T-cell (primary cell): ENCODE measurements around the gene NUDCD3. TPM values are rescaled to one million over a fixed set of nuclear protein-coding genes. Genes with fewer than 3 reads are reported as not detected.

ENCODE experiments used
- ATAC-seq, 4 experiments: fragments of 200-7000 bp in 3 of 4; fragments of 150-1000 bp in 1 of 4; cut with Tn5 transposase; replicated peaks in 1 of 4; 1 replicate in 3 of 4; 2 replicates in 1 of 4; pipeline ENCODE4 v1.10.0; 2021; ENCODE audit warnings: moderate library complexity in 3 of 4, mild to moderate bottlenecking in 2 of 4, moderate number of reproducible peaks in 1 of 4
- CTCF ChIA-PET, 2 donors: fragments of 300-600 bp; sonication (Branson Sonifier 250); formaldehyde crosslinking; loops; one replicate each; lab custom pipeline; 2022; ENCODE audit warnings: antibody characterized with exemption in 2 of 2; lab: Charles Lee
- POLR2A ChIA-PET, 2 donors: fragments of 300-600 bp; sonication (Branson Sonifier 250); formaldehyde crosslinking; loops; one replicate each; lab custom pipeline; 2022; ENCODE audit warnings: antibody characterized with exemption in 2 of 2; lab: Charles Lee
- DNase-seq, 35 experiments: peaks; one replicate each; pipeline versions ENCODE4 v3.0.0 to v3.0.0-alpha.2; 2013 to 2023
- H3K27ac ChIP-seq: one replicate; pipeline ENCODE4 v1.5.1; 2013; ENCODE audit warnings: low read length
- H3K27me3 ChIP-seq, 2 experiments: replicated peaks in 1 of 2; 1 replicate in 1 of 2; 2 replicates in 1 of 2; pipeline versions ENCODE4 v1.6.1 to v1.7.0; 2013; ENCODE audit warnings: low read length in 1 of 2, mixed read lengths in 1 of 2; ENCODE audit not compliant: control insufficient read depth in 2 of 2, insufficient read depth in 2 of 2; ENCODE audit errors: extremely low read depth in 1 of 2
- H3K36me3 ChIP-seq, 2 donors: 1 replicate in 1 of 2; 2 replicates in 1 of 2; pipeline versions ENCODE4 v1.6.1 to v1.7.0; 2013; ENCODE audit warnings: low read length in 1 of 2; ENCODE audit not compliant: control insufficient read depth in 2 of 2, insufficient read depth in 1 of 2; ENCODE audit errors: extremely low read depth in 1 of 2
- H3K4me1 ChIP-seq, 2 experiments: 1 replicate in 1 of 2; 2 replicates in 1 of 2; pipeline versions ENCODE4 v1.6.1 to v1.7.0; 2013; ENCODE audit warnings: low read length in 2 of 2, mixed read lengths in 1 of 2; ENCODE audit not compliant: insufficient read depth in 2 of 2, control insufficient read depth in 1 of 2; ENCODE audit errors: extremely low read depth in 1 of 2
- H3K4me3 ChIP-seq, 2 donors: 1 replicate in 1 of 2; 2 replicates in 1 of 2; pipeline versions ENCODE4 v1.5.1 to v1.7.0; 2013; ENCODE audit warnings: mild to moderate bottlenecking in 2 of 2, low read length in 1 of 2, moderate library complexity in 1 of 2; ENCODE audit not compliant: control insufficient read depth in 1 of 2; ENCODE audit errors: extremely low read depth in 1 of 2
- H3K9me3 ChIP-seq: 2 replicates; pipeline ENCODE4 v1.7.0; 2013
- H3K27ac Mint-ChIP-seq, 2 donors: one replicate each; pipeline ENCODE4 v1.8.0; 2020 to 2021; ENCODE audit warnings: mild to moderate bottlenecking in 2 of 2, mixed read lengths in 2 of 2
- H3K27me3 Mint-ChIP-seq, 2 donors: one replicate each; pipeline ENCODE4 v1.8.0; 2021 to 2022; ENCODE audit warnings: mixed read lengths in 2 of 2
- H3K36me3 Mint-ChIP-seq: one replicate; pipeline ENCODE4 v1.8.0; 2021; ENCODE audit warnings: mixed read lengths
- H3K4me1 Mint-ChIP-seq, 3 donors: one replicate each; pipeline ENCODE4 v1.8.0; 2020 to 2022; ENCODE audit warnings: mixed read lengths in 3 of 3, mild to moderate bottlenecking in 1 of 3
- H3K4me3 Mint-ChIP-seq, 3 donors: one replicate each; pipeline ENCODE4 v1.8.0; 2020 to 2022; ENCODE audit warnings: mild to moderate bottlenecking in 3 of 3, mixed read lengths in 3 of 3, moderate library complexity in 3 of 3
- H3K9me3 Mint-ChIP-seq, 3 donors: one replicate each; pipeline ENCODE4 v1.8.0; 2020 to 2022; ENCODE audit warnings: mixed read lengths in 3 of 3
- WGBS: methylation state at CpG from one replicate; pipeline ENCODE4 v1.1.5; 2013; ENCODE audit warnings: missing lambda C conversion rate; ENCODE audit not compliant: insufficient coverage; 5-methylcytosine and 5-hydroxymethylcytosine counted together
- total RNA-seq, 35 experiments: library from RNA in 6 of 35; stranded (reverse) in 6 of 35; fragments of 120-200 nt in 1 of 35; gene quantifications; one replicate each; pipeline versions ENCODE4 v1.2.1 to v1.2.4 and lab custom pipeline; 2013 to 2026

Gene NUDCD3
- total RNA-seq, 5 donors from 2014 or later (not counting 1 experiment from before 2014, with no cell fraction given): 87.9 to 106 (median 95.9) TPM

- Mint-ChIP-seq H3K27ac (no peak overlapping the region), H3K9me3 (no peaks in the 10 kb centered on the region), H3K4me3 (no peak overlapping the region), H3K4me1 (peaks cover 0 to 4% (median 0%) of the 10 kb centered on the region in 3 donors), H3K36me3 (peaks cover 33% of the 10 kb centered on the region), H3K27me3 (no peaks in the 10 kb centered on the region)
- 97% methylated on average over 6 of the region's 11 CpGs for WGBS
- ChIA-PET POLR2A (no interaction called here), CTCF (no interaction called here)
- DNase-seq: peak in 1 of 35 experiments; percentile 7
- Histone ChIP-seq H3K36me3 (peaks cover 4 to 55% of the 10 kb centered on the region in 2 donors), H3K27ac (no peak overlapping the region), H3K27me3 (no peaks in the 10 kb centered on the region), H3K4me3 (no peak overlapping the region), H3K4me1 (no peaks in the 10 kb centered on the region), H3K9me3 (no peaks in the 10 kb centered on the region)
- no peak for ATAC-seq
Observed at GRCh38 chr7:44383566-44383965, 106.9 kb downstream of the NUDCD3 start.

GRCh38 chr7:44382459-44383265 is 107.8 kb downstream of the NUDCD3 start:
- DNase-seq: peak in 1 of 35 experiments; percentile 2
- ATAC-seq: no peak
- Mint-ChIP-seq H3K4me3 (no peak overlapping the region), H3K27me3 (no peaks in the 10 kb centered on the region), H3K9me3 (no peaks in the 10 kb centered on the region), H3K4me1 (peaks cover 0 to 4% (median 0%) of the 10 kb centered on the region in 3 donors), H3K27ac (no peak overlapping the region), H3K36me3 (peaks cover 27% of the 10 kb centered on the region)
- H3K9me3 ChIP-seq: no peaks in the 10 kb centered on the region
- POLR2A ChIA-PET: no interaction called here
- H3K27me3 ChIP-seq: no peaks in the 10 kb centered on the region
- no peak overlapping the region for H3K27ac ChIP-seq
- CTCF ChIA-PET: no interaction called here
- H3K4me1 ChIP-seq: no peaks in the 10 kb centered on the region
- peaks cover 4 to 47% of the 10 kb centered on the region in 2 donors for H3K36me3 ChIP-seq
- no peak overlapping the region for H3K4me3 ChIP-seq
- WGBS: 89% methylated on average over 9 of the region's 13 CpGs

- WGBS: 88% methylated on average over 3 of the region's 9 CpGs
- POLR2A ChIA-PET: no interaction called here
Observed at GRCh38 chr7:44381494-44382220, 108.8 kb downstream of the NUDCD3 start.

GRCh38 chr7:44380831-44381493 is 109.5 kb downstream of the NUDCD3 start:
- WGBS: 97% methylated on average over 3 of the region's 4 CpGs
- H3K4me1 ChIP-seq: peaks cover 0 to 2% of the 10 kb centered on the region in 2 experiments
- Mint-ChIP-seq H3K27ac (peak overlapping the region in 1 of 2 donors; percentile 6), H3K4me1 (peaks cover 0 to 9% (median 4%) of the 10 kb centered on the region in 3 donors), H3K4me3 (no peak overlapping the region), H3K36me3 (peaks cover 20% of the 10 kb centered on the region), H3K9me3 (no peaks in the 10 kb centered on the region), H3K27me3 (no peaks in the 10 kb centered on the region)
- H3K36me3 ChIP-seq: peaks cover 4 to 32% of the 10 kb centered on the region in 2 donors
- H3K9me3 ChIP-seq: no peaks in the 10 kb centered on the region
- ChIA-PET POLR2A (no interaction called here), CTCF (no interaction called here)
- no peak overlapping the region for H3K4me3 ChIP-seq
- H3K27me3 ChIP-seq: no peaks in the 10 kb centered on the region
- no peak overlapping the region for H3K27ac ChIP-seq
- ATAC-seq (no peak), DNase-seq (no peak)

More at GRCh38 chr7:44381494-44382220, 108.8 kb downstream of the NUDCD3 start:
- no peak overlapping the region for H3K4me3 ChIP-seq
- peaks cover 0 to 6% (median 4%) of the 10 kb centered on the region in 3 donors for H3K4me1 Mint-ChIP-seq
- no peak overlapping the region for H3K4me3 Mint-ChIP-seq
- no peaks in the 10 kb centered on the region for H3K27me3 ChIP-seq
- DNase-seq: no peak
- ATAC-seq: no peak
- CTCF ChIA-PET: no interaction called here
- no peaks in the 10 kb centered on the region for H3K9me3 Mint-ChIP-seq
- no peak overlapping the region for H3K27ac ChIP-seq
- H3K9me3 ChIP-seq: no peaks in the 10 kb centered on the region
- no peaks in the 10 kb centered on the region for H3K27me3 Mint-ChIP-seq
- no peak overlapping the region for H3K27ac Mint-ChIP-seq
- peaks cover 4 to 39% of the 10 kb centered on the region in 2 donors for H3K36me3 ChIP-seq
- H3K36me3 Mint-ChIP-seq: peaks cover 20% of the 10 kb centered on the region
- no peaks in the 10 kb centered on the region for H3K4me1 ChIP-seq

- 100% methylated on average over 1 of the region's 2 CpGs for WGBS
- peaks cover 4 to 25% of the 10 kb centered on the region in 2 donors for H3K36me3 ChIP-seq
- H3K9me3 Mint-ChIP-seq: no peaks in the 10 kb centered on the region
- ATAC-seq (no peak), DNase-seq (no peak)
- H3K27ac Mint-ChIP-seq: no peak overlapping the region
- H3K27me3 ChIP-seq: peaks cover 0 to 3% of the 10 kb centered on the region in 2 experiments
- peaks cover 0 to 9% (median 4%) of the 10 kb centered on the region in 3 donors for H3K4me1 Mint-ChIP-seq
- no peak overlapping the region for H3K4me3 ChIP-seq
- ChIA-PET CTCF (no interaction called here), POLR2A (no interaction called here)
- peaks cover 0 to 2% of the 10 kb centered on the region in 2 experiments for H3K4me1 ChIP-seq
- H3K4me3 Mint-ChIP-seq: no peak overlapping the region
- H3K27me3 Mint-ChIP-seq: no peaks in the 10 kb centered on the region
- H3K36me3 Mint-ChIP-seq: peaks cover 16% of the 10 kb centered on the region
- no peak overlapping the region for H3K27ac ChIP-seq
- H3K9me3 ChIP-seq: no peaks in the 10 kb centered on the region
Observed at GRCh38 chr7:44380189-44380830, 110.1 kb downstream of the NUDCD3 start.
